ENCODE results near the gene SIDT2.

- TF ChIP-seq CTCF (IDR thresholded peaks at IDR 0.05; ENCODE audit: low read length) (no peak), EZH2 (optimal IDR thresholded peaks at IDR 0.05; ENCODE audit: low read depth, low read length) (no peak)
Measured at GRCh38 chr11:117189941-117190544, 11.5 kb downstream of the SIDT2 start.

All from MM.1S (cell line).